ENCODE data around the gene TSKS.

TSKS gene, protein sequence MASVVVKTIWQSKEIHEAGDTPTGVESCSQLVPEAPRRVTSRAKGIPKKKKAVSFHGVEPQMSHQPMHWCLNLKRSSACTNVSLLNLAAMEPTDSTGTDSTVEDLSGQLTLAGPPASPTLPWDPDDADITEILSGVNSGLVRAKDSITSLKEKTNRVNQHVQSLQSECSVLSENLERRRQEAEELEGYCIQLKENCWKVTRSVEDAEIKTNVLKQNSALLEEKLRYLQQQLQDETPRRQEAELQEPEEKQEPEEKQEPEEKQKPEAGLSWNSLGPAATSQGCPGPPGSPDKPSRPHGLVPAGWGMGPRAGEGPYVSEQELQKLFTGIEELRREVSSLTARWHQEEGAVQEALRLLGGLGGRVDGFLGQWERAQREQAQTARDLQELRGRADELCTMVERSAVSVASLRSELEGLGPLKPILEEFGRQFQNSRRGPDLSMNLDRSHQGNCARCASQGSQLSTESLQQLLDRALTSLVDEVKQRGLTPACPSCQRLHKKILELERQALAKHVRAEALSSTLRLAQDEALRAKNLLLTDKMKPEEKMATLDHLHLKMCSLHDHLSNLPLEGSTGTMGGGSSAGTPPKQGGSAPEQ

DNA sequence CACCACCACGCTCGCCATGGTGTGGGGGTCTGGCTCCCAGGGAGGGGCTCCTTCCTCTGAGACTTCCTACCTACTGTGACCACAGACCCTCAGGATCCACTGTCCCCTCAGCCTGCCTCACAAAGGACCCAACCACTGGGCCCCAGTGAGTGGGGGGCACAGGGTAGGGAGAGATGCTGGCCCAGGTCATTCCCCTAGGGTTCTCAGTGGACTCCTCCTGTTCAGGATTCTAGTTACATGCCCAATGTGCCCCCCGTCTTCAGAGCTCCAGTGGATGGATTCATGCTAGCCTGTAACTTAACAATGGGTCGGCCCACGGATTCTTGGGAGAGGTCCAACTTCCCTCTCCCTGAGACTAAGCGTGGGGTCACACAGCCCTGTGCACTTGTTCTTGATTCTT is at the start of gene TSKS:
Gene TSKS, minus strand, starts transcription at position 77 of the 400 bp plus-strand sequence. Its CDS starts 59 bp downstream, at position 18.
- no peak for DNase-seq

DNA sequence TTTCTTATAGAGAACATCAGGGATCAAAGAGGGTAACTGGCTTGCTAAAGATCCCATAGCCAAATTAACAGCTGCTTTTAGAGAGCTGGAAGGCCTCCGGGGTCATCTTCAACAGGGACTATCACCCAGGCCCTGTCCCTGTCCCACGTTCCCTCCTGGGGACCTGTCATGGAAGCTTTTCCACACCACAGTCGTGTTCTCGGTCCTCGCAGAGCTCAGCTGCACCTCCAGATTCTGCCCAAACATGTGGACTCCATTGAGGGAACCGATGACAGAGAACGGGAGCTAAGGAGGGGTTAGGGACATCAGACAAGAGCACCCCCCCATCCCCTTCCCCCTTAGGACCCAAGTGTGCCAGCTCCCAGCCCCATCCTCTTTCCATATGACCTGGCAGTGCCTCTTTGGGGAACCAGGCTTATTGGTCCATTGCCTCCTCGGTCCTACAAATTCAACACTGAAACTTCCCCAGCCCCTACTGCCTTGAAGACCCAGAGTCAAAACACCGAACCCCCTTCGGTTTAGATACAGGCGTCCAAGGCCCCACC is 49.4 kb upstream of the TSKS start:
- no peak for DNase-seq

DNA sequence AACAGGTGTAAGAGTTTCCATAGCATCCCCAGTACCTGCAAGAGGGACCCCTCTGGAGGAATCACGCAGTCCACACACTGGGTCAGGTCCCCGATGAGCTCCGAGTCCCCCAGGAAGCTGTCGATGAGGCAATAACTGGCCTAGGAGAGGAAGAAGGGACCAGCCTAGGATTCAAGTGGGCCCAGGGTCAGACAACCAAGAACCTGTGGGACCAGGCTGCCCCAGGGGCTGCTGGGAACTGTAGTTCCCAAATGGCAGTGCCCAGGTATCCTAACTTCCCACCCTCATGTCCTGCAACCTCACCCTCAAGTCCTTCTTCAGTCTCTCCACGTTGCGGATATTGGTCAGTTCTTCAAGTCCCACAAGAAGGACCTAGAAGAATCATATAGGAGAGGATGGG is 48.2 kb upstream of the TSKS start:
- DNase-seq, result no peak

DNA sequence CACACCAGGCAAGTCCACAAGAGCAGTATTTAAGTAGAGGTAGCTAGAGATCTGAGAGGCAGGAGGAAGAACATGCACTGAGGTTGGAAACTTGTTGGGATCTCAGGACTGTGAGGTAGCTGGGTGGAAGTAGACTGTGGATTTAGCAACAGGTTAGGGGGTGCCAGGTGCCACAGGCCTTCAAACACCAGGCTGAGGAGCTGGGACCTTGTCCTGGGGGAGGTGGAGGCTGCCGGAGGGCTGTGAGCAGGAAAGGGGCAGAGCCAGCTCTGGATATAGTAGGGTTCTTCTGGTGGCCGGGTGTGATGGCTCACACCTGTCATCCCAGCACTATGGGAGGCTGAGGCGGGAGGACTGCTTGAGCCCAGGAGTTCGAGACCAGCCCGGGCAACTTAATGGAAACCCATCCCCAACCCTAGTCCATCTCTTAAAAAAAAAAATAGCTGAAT is 46.9 kb upstream of the TSKS start:
- no peak for DNase-seq

DNA sequence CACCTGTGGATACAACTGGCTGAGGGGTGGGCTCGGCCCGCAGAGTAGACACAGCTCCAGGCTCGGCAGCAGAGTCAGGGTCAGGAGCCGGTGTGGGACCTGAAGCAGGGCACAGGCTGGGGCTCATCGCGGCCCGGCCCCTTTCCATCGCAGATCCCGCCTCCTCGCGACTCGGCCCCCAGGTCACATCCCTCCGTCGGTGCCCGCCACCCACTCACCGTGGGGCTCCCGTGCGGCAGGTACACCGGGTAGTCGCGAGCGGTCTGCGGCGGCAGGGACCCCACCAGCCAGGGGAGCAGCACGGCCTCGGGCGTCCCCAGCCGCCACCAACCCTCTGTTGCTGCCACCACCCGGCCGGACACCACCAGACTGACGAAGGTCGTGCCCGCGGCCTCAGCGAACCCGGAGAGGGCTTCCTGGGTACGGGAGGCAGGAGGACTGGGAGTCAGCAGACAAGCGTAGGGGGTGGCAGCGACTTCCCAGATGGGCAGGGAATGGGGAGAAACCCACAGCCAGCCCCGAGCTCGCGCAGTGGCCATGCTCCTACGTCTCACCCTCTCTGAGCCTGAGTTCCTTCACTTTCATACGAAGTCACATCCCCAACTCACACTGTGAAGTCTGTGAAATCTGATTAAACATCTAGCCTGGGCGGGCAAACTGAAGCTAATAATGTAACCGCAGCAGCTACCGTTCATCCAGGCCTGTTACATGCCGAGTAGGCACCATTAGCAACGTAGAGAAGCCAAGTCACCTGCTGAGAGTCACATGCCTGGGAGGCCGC is 46.2 kb upstream of the TSKS start:
- DNase-seq, result peak; percentile 65

DNA sequence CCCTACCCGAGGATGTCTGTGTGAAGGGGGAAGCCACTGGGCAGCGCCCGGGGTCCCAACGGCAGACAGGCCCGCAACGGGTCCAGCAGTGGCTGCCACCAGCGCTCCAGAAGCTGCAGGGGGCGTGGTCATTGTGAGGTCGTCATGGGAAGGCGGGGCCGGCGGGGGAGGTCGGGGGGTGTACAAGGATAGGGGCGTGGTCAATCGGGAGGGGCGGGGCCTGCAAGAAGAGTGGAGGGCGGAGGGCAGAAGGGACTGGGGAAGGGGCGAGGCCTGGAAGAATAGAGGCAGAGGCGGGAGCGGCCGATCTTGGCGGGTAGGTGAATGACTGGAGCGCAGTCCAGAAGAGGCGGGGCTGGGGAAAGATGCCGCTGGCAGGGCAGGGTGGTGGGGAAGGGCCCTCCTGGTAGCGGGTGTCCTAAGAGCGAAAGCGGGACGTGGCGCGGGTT is 45.6 kb upstream of the TSKS start:
- DNase-seq, result peak; percentile 90

DNA sequence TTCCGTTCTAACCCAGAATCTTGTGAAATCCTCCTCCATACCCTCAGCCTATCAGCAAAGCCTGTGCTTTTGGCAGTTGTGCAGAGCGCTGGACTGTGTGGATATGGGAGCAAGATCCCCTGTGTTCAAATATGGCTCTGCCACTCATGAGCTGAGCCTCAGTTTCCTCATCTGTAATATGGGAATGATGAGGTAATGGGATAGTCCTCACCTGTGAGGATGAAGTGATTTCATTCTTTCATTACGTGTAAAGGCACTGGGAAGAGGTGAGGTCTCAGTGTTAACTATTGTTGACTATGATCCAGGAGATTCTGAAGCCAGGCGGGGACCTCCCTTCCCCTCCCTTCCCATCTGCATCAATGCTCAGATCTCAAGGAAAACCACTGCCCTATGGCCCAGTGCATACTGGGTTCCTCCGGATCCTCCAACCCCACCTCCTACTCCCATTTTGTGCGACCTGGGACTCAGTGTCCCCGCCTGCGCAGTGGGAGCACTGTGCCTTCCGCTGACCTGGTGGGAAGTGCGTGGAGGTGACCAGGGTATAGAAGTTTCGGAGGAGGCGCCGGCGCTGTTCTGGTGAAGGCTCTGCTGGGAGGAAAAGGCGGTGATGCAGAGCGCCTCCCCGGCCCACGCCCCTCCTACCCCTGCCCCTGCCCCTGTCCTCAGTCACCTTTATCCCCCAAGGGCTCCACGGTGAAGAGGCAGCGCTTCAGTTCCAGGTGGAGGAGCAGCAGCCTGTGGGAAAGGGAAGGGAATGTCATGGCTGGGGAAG is 45.0 kb upstream of the TSKS start:
- no peak for DNase-seq

DNA sequence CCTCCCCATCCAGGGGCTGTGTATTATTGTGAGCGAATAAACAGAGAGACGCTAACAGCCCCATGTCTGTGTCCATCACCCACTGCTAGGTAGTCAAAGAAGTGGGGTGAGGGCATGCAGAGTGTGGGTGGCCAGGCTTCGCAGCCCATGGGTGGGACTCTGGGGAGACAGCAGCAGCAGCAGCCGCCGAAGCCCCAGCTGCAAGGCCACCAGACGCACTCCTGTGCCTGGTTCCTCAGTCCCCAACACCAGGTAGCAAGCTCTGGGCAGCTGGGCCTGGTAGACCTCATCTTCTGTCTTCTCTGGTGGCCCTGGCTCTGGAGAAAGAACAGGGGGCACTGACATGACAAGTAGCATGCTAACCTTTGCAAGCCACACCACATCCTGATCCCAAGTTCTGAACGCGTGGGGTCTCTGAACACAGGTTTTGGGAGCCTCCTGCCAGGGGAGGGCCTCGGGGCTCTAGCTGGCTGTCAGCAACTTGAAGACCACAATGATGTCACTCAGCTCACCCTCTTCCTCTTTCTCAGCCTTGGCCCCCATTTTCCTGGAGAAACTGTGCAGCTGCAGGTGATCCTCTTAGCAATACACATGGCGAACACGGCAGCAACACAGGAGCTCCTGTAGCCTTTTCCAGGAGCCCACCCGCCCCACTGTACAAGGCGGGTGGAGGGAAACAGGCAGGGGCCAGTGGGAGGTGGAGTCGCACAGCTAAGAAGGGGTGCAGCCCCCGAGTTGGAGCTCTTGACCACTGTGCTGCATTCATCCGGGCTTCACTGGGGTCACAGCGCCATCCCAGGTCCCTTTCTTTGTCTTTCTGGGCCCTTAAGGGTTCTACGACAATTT is 44.2 kb upstream of the TSKS start:
- peak; percentile 37 for DNase-seq

DNA sequence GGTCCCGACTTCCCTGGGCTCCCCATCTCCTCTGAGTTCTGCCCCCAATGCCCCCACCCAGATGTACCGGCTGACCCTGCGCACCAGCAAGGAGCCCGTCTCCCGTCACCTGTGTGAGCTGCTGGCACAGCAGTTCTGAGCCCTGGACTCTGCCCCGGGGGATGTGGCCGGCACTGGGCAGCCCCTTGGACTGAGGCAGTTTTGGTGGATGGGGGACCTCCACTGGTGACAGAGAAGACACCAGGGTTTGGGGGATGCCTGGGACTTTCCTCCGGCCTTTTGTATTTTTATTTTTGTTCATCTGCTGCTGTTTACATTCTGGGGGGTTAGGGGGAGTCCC is 43.5 kb upstream of the TSKS start:
- DNase-seq, result no peak

DNA sequence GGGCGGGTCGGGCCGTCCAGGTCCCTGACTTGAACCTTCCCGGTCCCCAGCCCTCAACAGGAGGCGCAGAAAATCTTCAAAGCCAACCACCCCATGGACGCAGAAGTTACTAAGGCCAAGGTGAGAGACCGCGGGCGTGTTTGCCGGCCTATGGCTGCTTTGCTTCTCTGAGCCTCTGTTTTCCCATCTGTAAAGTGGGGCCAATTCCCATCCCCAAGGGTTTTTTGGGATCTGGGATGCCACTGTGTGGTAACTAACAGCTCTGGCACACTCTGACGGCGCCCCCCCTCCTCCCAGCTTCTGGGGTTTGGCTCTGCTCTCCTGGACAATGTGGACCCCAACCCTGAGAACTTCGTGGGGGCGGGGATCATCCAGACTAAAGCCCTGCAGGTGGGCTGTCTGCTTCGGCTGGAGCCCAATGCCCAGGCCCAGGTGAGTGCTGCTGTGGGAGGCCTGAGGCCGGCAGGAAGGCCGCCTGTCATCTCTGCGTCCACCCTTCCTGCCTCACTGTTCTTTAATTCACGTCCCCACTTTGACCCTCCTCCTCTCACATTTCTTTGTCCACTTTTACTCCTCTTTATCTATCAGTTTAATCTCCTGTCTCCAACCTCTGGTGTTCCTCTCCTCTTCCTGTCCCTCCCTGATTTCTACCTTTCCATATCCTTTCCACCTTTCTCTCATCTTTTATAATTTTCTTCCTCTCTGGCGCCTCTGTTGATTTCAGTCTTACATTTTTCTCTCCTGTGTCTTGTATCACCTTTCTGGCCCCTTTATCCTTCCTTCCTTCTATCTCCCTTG is 42.9 kb upstream of the TSKS start:
- no peak for DNase-seq

DNA sequence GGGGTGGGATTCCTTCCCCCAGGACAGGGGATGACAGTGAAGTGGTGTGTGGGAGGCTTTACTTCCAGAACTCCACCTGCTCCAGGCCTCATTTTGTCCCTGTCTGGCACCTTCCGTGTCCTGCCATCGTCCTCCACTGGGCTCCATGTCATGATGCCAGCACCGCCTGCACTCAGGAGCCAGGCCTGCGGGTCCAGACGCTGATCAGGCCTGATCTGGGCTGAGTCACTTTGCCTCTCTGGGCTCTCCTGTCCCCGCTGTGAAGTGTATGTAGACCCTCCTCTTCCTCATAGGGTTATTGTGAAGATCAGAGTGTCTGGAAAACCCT is 40.4 kb upstream of the TSKS start:
- DNase-seq, result no peak

DNA sequence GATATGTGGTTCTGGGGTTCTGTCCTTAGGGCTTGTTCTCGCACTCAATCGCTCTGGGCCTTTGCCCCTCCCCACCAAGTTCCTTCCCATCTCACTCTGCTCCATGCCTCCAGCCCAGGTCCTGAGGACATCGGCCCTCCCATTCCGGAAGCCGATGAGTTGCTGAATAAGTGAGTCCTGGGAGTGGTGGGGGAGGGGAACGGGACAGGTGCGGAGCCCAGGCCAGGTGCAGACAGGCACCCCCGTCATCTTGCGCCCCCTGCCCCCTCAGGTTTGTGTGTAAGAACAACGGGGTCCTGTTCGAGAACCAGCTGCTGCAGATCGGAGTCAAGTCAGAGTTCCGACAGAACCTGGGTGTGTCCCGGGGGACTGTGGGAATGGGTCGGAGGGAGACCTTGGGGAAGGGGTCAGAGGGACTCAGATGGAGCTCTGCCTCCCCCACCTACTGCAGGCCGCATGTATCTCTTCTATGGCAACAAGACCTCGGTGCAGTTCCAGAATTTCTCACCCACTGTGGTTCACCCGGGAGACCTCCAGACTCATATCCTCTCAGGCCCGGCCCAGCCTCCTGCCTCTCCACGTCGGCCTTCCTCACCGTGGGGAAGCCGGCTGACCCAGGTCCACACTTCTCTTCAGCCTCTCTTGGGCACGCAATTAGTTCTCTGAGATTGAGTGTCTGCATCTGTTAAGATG is 39.9 kb upstream of the TSKS start:
- DNase-seq, result no peak

DNA sequence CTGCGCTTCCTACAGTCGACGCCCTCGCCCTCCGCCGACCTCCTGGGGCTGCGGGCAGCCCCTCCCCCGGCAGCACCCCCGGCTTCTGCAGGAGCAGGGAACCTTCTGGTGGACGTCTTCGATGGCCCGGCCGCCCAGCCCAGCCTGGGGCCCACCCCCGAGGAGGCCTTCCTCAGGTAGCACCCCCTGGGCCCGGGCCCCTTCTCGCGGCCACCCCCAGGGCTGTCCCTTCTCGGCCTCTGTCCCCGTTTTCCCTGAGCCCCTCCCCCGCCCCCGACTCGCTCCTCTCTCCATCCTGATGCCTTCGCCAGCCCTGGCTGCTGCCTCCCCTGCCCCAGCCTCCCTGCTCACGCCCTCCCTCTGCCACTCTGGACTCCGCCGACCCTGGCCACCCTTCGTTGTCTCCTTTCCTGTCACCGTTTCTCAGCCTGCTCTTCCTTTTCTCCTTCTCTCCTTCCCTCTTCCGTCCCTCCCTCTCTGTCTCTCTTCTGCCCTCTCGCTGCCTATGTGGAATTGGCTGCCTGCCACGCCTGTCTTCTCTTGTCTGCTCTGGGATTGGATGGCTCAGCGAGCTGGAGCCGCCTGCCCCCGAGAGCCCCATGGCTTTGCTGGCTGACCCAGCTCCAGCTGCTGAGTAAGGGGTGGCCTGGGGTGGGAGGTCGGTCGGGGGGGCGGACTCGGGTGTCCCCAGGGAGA is 39.0 kb upstream of the TSKS start:
- no peak for DNase-seq

DNA sequence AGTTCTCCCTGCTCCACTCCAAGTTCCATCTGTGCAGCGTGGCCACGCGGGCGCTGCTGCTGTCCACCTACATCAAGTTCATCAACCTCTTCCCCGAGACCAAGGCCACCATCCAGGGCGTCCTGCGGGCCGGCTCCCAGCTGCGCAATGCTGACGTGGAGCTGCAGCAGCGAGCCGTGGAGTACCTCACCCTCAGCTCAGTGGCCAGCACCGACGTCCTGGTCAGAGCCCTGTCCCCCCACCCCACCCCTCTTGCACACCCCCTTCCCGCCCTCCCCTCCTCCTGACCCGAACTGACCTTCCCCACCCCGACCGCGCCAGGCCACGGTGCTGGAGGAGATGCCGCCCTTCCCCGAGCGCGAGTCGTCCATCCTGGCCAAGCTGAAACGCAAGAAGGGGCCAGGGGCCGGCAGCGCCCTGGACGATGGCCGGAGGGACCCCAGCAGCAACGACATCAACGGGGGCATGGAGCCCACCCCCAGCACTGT is 38.3 kb upstream of the TSKS start:
- DNase-seq, result no peak

DNA sequence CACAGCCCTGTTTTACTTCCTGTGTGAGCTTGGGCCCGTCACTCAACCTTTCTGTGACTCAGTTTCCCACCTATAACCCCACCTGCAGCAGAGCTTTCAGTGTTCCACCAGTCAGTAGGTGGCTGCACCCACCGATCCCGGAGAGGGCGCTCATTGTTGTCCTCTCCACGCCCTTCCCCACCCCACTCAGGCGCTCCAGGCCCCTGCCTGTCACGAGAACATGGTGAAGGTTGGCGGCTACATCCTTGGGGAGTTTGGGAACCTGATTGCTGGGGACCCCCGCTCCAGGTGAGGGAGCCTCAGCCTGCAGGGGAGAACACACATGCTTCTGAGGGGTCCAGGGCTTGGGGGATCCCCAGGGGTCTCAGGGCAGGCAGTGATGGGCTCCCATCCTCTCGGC is 37.7 kb upstream of the TSKS start:
- no peak for DNase-seq

DNA sequence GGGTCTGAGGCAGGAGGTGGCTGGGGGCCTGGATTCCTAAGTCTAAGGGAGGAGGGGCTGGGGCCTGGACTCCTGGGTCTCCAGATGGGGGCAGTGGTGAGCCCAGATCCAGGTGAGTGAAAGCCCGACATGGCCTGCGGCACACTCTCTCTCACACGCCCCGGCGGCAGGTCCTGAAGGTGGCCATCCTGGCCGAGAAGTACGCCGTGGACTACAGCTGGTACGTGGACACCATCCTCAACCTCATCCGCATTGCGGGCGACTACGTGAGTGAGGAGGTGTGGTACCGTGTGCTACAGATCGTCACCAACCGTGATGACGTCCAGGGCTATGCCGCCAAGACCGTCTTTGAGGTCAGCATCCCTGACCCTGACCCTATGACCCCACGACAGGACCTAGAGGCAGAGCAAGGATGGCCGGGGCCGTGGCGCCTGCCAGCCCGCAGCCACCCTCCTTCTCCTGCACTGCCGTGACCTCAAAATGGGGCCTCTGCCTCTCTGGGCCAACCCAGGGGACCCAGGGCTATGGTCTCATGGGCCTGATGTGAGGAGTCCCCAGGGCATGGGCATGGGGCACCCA is 36.8 kb upstream of the TSKS start:
- DNase-seq, result no peak

DNA sequence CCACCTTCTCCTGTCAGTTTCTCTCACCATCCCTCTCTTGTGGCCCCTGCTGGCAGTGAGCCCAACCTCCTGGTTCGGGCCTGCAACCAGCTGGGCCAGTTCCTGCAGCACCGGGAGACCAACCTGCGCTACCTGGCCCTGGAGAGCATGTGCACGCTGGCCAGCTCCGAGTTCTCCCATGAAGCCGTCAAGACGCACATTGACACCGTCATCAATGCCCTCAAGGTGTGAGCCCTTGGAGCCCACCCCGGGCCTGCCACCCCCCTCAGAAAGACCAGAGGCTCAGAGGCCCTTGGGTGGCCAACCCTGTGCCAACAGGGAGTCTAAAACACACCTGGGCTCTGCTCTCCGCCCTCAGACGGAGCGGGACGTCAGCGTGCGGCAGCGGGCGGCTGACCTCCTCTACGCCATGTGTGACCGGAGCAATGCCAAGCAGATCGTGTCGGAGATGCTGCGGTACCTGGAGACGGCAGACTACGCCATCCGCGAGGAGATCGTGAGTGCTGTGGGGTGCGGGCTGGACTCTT is 36.2 kb upstream of the TSKS start:
- DNase-seq, result no peak

DNA sequence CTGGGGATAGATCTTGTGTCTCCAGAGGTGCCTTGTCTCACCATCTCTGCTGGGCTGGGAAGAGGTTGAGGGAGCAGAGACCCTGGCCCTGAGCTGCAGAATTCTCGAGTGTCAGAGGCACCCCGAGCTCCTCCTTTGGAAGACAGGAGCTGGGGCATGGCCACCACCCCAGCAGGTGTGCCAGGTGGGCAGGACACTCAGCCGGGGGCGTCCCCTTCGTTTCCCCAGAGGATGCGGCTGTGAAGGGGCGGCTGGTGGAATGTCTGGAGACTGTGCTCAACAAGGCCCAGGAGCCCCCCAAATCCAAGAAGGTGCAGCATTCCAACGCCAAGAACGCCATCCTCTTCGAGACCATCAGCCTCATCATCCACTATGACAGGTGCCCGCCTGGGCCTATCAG is 35.5 kb upstream of the TSKS start:
- DNase-seq, result no peak

DNA sequence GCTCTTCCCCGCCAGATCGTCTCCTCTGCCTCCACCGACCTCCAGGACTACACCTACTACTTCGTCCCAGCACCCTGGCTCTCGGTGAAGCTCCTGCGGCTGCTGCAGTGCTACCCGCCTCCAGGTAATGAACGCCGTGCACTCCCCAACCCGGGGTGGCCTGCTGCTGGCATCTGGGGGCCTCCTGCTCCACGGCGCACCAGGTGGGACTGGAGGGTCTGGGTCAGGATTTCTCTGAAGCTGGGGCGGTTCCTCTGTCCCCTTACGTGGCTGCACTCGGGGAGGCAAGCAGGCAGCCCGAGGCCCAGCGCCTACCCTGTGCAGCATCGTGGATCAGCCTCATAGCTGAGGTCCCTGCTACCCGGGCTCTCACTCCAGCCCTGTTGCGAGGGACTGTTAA is 32.5 kb upstream of the TSKS start:
- no peak for DNase-seq
